Fibroblast of skin of scalp (primary cell): ENCODE measurements around the gene CACNA2D3.
"Not testable (repeated sequence)": the region's sequence is repeated elsewhere in the genome, so short reads cannot be mapped to it uniquely, and the experiment has no call there.

Experiments
- DNase-seq: peaks from one replicate; pipeline ENCODE4 v3.0.0-alpha.2; 2013

The CACNA2D3 gene

GRCh38 chr3:54378184-54378583 lies 255.8 kb downstream of the CACNA2D3 start:
- no peak for DNase-seq

GRCh38 chr3:54384279-54384678 lies 261.9 kb downstream of the CACNA2D3 start:
- DNase-seq: no peak

DNA sequence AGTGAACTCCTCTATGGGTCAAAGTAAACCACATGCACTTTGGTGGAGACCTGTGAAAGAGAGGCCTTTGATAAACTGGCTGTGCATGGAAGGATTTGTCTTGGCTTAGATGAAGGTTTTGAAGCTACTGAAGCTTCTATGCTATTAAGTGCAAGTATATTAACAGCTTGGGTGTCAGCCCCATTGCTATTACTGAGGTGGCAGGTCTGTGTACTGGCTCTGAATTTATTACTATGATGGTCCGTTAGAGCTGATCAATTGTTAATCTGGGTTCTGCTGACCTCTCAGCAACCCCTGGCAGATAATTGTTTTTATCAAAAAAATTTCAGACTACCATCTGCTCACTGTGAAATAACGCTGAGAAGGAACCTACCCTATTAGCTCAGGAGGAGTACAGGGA lies 268.2 kb downstream of the CACNA2D3 start:
- DNase-seq: no peak

- no peak for DNase-seq
Observed at GRCh38 chr3:54393150-54393549, 270.8 kb downstream of the CACNA2D3 start.

DNA sequence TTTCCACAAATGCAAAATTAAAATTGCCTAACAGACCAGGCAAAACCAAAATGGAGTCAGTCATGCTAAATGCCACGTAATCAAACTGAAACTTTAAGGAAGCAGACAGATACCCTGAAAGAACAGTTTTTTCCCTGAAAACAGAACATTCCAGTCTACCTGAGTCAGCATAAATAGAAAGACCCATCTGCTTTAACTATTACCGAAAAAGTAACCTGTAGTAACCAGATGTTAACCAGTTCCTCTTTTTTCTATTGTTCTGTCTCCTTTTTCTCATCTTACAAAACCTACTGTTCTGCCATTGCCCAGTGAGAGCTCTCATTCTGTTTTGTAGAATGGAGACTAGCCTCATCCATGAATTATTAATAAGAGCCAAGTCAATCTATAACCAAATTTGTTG lies 286.0 kb downstream of the CACNA2D3 start:
- no peak for DNase-seq

DNA sequence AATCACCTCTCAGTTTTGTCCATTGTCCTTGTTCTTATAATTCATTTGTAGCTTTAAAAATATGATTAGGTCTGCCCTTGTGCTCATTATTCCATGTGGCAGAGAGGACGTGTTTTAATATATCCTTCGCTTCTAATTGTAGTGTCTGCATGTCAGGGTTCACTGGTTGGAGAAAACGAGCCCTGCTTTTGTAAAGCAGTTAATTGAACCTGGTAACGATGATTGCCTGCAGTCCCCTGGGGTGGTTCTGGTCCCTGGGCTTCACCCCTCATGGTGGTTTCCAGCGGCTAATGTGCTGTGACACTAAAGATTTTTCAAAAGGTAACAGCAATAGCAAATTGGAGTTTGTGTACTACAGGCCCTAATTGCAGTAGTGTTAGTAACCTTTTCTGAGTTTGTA lies 299.6 kb downstream of the CACNA2D3 start:
- no peak for DNase-seq

DNA sequence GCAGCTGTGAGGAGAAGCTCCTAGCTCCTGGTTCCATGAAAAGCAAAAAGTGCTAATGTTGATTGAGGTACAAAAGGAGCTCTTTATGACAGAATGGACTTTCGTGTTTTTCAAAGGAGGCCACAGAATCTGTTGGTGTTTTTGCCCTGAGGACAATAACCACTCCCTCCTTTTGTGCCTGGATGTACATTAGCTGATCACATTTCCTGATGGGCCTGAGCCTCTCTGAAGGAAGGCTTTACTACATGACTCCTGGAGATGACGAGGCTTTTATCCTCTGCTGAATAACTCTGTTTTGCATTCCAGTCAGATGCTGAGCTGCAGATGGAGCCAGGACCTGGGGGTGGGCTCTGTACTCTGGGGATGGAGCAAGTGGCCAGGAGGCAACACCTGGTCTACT lies 301.9 kb downstream of the CACNA2D3 start:
- DNase-seq: no peak

DNA sequence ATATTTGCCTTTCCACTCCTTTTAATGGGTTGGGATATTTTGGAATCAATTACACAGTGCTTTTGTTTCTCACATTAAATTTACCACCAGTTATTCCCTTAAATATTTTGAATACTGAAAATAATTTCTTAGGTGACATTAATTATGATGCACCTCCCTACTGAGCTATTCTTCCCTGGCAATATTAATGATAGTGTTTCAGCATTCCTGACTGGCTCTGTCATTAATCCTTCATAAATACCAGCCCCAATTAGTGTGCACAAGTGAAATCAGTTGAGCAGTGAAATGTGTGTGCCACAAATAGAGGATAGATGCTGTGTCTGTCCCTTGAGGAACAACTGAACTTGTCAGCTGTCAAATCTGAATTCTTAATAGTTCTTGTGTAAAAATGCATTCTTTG lies 304.0 kb downstream of the CACNA2D3 start:
- peak; percentile 58 for DNase-seq

DNA sequence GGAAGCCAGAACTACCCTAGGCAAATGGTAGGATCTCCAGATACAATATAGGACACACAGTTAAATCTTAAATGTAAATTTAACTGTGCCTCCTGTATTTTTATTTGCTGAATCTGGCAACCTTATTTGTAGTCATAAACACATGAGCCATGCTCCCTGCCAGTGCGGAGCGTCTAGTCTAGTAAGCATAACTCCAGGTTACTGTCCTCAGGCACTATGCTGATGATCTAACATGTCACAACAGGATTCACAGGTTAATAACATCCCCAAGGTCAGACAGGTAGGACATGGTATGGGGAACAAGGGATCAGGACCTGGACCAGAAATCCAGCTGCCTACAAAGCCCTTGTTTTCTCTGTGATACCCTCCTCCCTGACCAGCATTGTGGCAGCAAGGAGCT lies 305.1 kb downstream of the CACNA2D3 start:
- DNase-seq: no peak

- peak; percentile 82 for DNase-seq
Observed at GRCh38 chr3:54427941-54428871, 305.9 kb downstream of the CACNA2D3 start.

DNA sequence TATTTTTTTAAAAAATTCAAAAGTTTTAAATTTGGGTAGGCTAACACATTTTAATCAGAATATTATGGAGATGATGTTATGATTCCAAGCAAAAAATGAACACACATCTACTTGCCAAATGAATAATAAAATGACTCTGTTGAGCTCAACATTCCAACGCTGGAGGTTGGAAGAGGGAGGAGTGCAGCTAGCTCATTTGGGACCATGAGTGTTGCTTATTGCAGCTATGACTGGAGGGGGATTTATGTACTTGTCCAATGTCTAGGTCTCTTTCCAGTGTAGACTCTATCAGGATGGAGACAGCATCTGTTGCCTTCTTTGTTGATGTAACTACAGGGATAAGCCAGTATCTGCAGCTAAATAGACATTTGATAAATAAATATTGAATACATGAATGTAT lies 310.6 kb downstream of the CACNA2D3 start:
- no peak for DNase-seq

DNA sequence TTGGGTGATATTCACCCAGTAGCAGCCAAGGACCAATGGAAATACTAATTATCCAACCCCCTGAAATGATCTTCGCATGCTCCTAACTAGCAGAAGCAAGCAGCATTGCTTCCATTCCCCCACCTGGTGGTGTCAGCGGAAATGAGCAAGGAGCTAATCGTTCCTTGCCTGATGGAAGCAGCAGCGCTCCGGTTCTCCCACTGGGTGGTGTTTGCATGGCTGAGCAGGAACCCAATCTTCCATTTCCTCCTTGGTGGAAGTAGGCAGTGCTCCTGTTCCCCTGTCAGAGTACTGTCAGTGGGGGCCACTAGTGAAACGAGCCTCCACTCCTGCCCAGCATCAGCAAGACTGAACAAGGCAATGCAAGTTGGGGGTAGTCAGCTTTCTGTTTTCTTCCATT lies 311.5 kb downstream of the CACNA2D3 start:
- no peak for DNase-seq

GRCh38 chr3:54434756-54435155 lies 312.4 kb downstream of the CACNA2D3 start:
- no peak for DNase-seq

DNA sequence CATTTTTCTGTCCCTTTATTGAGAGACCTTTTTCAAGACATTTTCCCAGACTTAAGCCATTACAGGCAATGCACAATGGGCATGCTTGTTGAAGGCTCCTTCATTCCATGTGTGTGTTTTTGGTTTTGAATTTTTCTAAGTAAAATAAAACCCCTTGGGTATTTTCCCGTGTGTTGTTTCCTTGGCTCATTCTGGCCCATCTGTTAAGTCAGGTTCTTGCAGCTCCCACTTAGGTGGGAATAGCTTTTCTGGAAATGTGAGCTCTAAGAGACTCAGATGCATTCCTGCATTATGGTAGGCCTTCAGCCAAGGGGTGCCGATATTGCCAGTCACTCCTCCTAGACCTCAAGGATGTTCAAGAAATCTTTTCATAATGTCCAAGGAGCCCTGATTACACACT lies 314.9 kb downstream of the CACNA2D3 start:
- DNase-seq: no peak

- DNase-seq: no peak
Observed at GRCh38 chr3:54443561-54444161, 321.3 kb downstream of the CACNA2D3 start.

- no peak for DNase-seq
Observed at GRCh38 chr3:54445630-54446029, 323.3 kb downstream of the CACNA2D3 start.

- DNase-seq: no peak
Observed at GRCh38 chr3:54447427-54447826, 325.1 kb downstream of the CACNA2D3 start.

DNA sequence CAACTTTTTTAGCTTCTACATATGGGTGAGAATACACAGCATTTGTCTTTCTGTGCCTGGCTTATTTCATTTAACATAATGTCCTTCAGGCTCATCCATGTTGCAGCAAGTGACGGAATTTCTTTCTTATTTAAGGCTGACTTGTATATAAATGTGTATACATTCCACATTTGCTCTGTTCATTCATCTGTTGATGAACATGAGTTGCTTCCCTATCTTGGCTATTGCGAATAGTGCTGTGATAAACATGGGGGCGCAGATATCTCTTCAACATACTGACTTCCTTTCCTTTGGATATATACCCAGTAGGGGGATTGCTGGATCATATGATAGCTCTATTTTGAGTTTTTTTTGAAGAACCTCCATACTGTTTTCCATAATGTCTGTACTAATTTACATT lies 332.5 kb downstream of the CACNA2D3 start:
- DNase-seq: no peak

- no peak for DNase-seq
Observed at GRCh38 chr3:54458357-54458756, 336.0 kb downstream of the CACNA2D3 start.

DNA sequence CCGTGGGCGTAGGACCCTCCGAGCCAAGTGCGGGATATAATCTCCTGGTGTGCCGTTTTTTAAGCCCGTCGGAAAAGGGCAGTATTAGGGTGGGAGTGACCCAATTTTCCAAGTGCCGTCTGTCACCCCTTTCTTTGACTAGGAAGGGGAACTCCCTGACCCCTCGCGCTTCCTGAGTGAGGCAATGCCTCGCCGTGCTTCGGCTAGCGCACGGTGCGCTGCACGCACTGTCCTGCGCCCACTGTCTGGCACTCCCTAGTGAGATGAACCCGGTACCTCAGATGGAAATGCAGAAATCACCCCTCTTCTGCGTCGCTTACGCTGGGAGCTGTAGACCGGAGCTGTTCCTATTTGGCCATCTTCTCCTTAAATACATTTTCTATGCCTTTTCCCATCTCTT lies 342.2 kb downstream of the CACNA2D3 start:
- DNase-seq: not testable (repeated sequence)

DNA sequence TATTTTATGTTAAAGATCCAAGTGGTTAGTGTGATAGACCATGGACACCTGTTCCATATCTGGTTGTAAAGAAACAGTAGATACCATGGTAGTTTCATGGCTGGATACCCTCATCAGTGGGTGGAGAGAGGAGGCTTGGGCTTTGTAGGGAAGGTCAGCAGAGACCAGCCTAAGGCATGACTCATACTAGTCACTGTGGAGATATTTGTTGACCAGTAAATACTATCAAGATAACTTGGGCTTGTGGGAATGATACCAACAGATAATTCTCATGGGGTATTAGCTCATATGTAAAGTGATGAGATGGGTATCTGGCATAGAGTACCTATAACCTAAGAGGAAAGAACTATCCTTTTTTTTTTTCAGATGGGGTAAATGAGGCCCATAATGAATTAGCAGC lies 354.5 kb downstream of the CACNA2D3 start:
- DNase-seq: no peak

GRCh38 chr3:54481606-54482365 lies 359.4 kb downstream of the CACNA2D3 start:
- no peak for DNase-seq

GRCh38 chr3:54484334-54484733 lies 362.0 kb downstream of the CACNA2D3 start:
- DNase-seq: no peak
